HepG2 (cell line): ENCODE results near the gene DPH2.

Experiments used
- FOXC1 ChIP-seq: sonication (generic); formaldehyde crosslinking; IDR thresholded peaks from 2 replicates; pipeline ENCODE4 v1.8.0; 2022; ENCODE audit warnings: mild to moderate bottlenecking, missing genetic modification reagents, borderline replicate concordance
- HDAC2 ChIP-seq: sonication (generic); formaldehyde crosslinking; IDR thresholded peaks from 2 replicates; pipeline ENCODE4 v1.4.0; 2020; ENCODE audit warnings: missing genetic modification reagents
- KLF15 ChIP-seq: sonication (generic); formaldehyde crosslinking; IDR thresholded peaks from 2 replicates; pipeline ENCODE4 v1.8.1; 2023; ENCODE audit warnings: borderline replicate concordance, mild to moderate bottlenecking, inconsistent platforms, missing genetic modification reagents, mixed read lengths
- POLR2A ChIP-seq, 2 experiments: IDR thresholded peaks; 2 replicates each; pipeline ENCODE4 v1.6.1; 2011; ENCODE audit warnings: low read depth in 2 of 2, low read length in 2 of 2, mild to moderate bottlenecking in 1 of 2, moderate library complexity in 1 of 2; ENCODE audit not compliant: insufficient read depth in 1 of 2
- REPIN1 ChIP-seq: sonication (generic); formaldehyde crosslinking; IDR thresholded peaks from 2 replicates; pipeline ENCODE4 v1.8.0; 2022; ENCODE audit warnings: missing genetic modification reagents, low read depth, mild to moderate bottlenecking, borderline replicate concordance
- USF2 ChIP-seq, 2 experiments: sonication (generic) in 1 of 2; formaldehyde crosslinking in 1 of 2; IDR thresholded peaks; 2 replicates each; pipeline versions ENCODE4 v1.5.1 to v1.6.1; 2011 to 2020; ENCODE audit warnings: borderline replicate concordance in 1 of 2, low read depth in 1 of 2, low read length in 1 of 2, mild to moderate bottlenecking in 1 of 2, missing genetic modification reagents in 1 of 2, moderate library complexity in 1 of 2
- YY1 ChIP-seq: IDR thresholded peaks from 2 replicates; pipeline ENCODE4 v1.6.1; 2011; ENCODE audit warnings: low read length, low read depth, moderate library complexity, mild to moderate bottlenecking; ENCODE audit not compliant: insufficient read depth, insufficient replicate concordance
- ZFAT ChIP-seq: sonication (generic); formaldehyde crosslinking; conservative IDR thresholded peaks from 2 replicates; pipeline ENCODE4 v1.8.1; 2023; ENCODE audit warnings: missing genetic modification reagents, inconsistent platforms
- ZNF12 ChIP-seq: sonication (generic); formaldehyde crosslinking; IDR thresholded peaks from 2 replicates; pipeline ENCODE4 v1.5.0; 2020; ENCODE audit warnings: missing genetic modification reagents
- ZNF354B ChIP-seq: sonication (generic); formaldehyde crosslinking; IDR thresholded peaks from 2 replicates; pipeline ENCODE4 v1.8.0; 2022; ENCODE audit warnings: mild to moderate bottlenecking, missing genetic modification reagents
- ZSCAN22 ChIP-seq: sonication (generic); formaldehyde crosslinking; IDR thresholded peaks from 2 replicates; pipeline ENCODE4 v1.4.0; 2020; ENCODE audit warnings: mild to moderate bottlenecking, missing genetic modification reagents
- TF ChIP-seq, protein P1 (sequence below): sonication (generic); formaldehyde crosslinking; IDR thresholded peaks from 2 replicates; pipeline ENCODE4 v1.5.0; 2020; ENCODE audit warnings: missing genetic modification reagents
- TF ChIP-seq, protein P2 (sequence below): sonication (generic); formaldehyde crosslinking; IDR thresholded peaks from 2 replicates; pipeline ENCODE4 v1.5.0; 2020; ENCODE audit warnings: mild to moderate bottlenecking, missing genetic modification reagents, moderate library complexity

- TF ChIP-seq ZNF12 (CRISPR knock-in tag) (no peak), POLR2A (IDR thresholded peaks at IDR 0.05; ENCODE audit: insufficient read depth in 1 of 2, low read depth in 2 of 2, low read length in 2 of 2) (no peak), ZNF354B (no peak), REPIN1 (CRISPR knock-in tag) (no peak), KLF15 (no peak), ZFAT (CRISPR knock-in tag) (no peak), HDAC2 (CRISPR knock-in tag) (no peak), ZSCAN22 (CRISPR knock-in tag) (no peak), YY1 (no peak), USF2 (IDR thresholded peaks at IDR 0.05; ENCODE audit: low read depth, low read length) (no peak), USF2 (CRISPR knock-in tag; IDR thresholded peaks at IDR 0.05; ENCODE audit: borderline replicate concordance) (no peak), FOXC1 (CRISPR knock-in tag) (no peak)
- TF ChIP-seq, protein P1, sequence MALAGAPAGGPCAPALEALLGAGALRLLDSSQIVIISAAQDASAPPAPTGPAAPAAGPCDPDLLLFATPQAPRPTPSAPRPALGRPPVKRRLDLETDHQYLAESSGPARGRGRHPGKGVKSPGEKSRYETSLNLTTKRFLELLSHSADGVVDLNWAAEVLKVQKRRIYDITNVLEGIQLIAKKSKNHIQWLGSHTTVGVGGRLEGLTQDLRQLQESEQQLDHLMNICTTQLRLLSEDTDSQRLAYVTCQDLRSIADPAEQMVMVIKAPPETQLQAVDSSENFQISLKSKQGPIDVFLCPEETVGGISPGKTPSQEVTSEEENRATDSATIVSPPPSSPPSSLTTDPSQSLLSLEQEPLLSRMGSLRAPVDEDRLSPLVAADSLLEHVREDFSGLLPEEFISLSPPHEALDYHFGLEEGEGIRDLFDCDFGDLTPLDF (CRISPR knock-in tag) = no peak
- TF ChIP-seq, protein P2, sequence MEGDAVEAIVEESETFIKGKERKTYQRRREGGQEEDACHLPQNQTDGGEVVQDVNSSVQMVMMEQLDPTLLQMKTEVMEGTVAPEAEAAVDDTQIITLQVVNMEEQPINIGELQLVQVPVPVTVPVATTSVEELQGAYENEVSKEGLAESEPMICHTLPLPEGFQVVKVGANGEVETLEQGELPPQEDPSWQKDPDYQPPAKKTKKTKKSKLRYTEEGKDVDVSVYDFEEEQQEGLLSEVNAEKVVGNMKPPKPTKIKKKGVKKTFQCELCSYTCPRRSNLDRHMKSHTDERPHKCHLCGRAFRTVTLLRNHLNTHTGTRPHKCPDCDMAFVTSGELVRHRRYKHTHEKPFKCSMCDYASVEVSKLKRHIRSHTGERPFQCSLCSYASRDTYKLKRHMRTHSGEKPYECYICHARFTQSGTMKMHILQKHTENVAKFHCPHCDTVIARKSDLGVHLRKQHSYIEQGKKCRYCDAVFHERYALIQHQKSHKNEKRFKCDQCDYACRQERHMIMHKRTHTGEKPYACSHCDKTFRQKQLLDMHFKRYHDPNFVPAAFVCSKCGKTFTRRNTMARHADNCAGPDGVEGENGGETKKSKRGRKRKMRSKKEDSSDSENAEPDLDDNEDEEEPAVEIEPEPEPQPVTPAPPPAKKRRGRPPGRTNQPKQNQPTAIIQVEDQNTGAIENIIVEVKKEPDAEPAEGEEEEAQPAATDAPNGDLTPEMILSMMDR (CRISPR knock-in tag) = no peak
Observed at GRCh38 chr1:43944860-43945259, 24.9 kb upstream of the DPH2 start.
